ENCODE results near the gene IFITM10. TPM values are rescaled to one million over a fixed set of nuclear protein-coding genes. Genes with fewer than 3 reads are reported as not detected.
A peak's percentile ranks its signal among the peaks of the same experiment; 100 is the strongest.

IFITM10 gene
- total RNA-seq, 1 donor from 2014 or later, result 0.31 TPM

DNA sequence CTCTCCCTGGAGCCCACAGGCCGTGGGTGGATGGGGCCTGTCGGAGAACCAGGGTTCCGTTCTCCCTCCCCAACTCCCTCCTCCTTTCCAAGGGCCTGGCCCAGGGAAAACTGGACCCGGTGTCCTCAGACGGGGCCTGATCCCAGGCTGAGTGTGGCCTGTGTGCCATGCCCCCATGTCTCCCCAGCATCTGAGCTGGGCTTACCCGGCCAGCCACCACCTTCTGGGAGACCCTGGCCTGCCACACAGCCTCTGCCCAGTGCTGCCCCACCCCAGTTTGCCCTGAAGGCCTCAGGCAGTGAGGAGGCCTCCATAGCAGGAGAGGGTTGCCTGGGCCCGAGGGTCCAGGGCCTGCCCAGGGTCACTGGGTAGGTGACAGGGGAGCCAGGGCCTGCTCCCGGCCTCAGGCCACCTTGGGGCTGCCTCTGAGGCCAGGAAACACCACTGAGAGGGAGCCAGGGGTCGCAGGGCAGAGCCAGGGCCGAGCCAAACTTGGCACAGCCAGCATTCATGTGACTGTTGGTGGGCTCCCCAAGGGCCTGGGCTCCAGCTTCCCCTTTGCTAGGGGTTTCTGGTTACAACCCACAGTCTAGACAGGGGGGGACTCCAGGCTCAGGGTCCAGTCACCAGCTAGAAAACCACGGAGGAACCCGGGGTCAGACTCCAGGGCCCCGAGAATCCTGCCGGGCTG lies 590 bp upstream of the IFITM10 start:
- DNase-seq, result no peak

DNA sequence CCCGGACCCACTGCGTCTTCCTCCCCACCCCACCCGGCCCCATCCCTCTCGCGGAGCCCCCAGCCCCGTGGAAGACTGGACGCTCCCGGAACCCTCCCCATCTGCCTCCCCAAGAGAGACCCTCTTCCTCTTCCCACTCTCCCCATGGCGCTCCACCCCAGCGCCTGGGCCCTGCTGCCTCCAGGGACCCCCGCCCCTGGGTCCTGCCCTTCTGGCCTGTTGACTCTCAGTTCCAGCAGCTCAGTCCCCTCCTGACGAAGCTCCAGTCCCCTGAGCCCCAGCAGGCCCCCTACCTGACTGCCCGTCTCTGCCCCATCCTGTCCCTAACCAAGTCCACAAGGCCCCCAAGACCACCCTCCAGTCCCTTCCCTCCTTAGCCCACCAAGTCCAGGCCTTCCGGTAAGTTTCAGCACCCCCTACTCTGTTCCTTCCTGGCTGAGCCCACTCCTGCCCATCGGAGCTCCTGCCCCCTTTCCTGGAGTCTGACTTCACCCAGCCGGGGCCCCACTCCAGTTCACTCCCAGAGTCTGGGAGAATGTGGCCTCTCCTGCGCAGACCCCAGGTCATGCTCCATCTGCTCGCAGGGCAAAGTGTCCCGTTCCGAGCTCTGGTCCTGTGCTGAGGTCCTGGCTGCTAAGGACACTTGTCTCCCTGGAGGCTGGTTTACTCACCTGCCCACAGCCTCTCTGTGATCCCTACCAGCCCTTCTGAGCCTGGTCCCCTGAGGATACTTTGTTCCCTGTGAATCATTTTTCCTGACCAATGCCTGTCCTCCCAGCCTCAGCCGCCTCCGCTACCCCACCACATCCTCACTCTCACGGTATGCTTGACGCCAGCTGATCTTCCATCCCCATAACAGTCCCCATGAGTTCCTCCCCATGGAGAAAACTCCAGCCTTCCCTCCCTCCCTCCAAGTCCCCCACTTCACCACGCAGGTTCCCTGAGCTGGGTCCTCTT lies 722 bp downstream of the IFITM10 start:
- DNase-seq, result no peak

DNA sequence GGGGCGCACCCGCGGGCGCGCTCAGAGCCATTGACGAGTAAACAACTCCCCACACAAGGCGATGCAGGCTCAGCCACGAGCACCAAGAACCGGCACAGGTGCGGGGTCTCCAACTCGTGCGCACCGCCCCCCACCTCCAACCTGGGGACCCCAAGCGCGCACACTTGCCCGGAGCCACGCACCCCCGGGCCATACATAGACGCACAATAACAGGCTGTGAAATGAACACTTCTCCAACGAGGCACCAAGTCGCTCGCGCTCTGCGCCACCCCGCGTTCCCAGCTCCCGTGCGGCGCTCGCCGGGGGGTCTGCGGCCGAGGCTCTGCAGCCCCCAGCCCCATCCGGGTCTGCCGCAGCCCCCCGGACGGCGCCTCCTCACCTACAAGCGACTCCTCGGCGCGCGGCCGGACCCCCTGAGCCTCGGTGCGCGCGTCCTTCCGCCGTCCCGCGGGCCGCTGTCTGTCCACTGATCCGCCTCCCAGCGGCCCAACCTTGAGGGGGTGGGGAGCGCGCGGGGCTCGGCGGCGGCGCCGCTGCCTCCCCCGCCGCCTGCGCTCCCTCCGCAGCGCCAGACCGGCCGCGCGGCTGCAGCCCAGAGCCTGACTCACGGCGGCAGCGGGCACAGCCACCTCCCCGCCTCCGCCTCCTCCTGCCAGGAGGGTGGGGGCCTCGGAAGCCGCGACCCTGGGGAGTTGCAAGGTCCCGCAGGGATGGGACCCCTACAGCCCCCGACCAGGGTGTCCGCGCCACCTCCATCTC lies 1.6 kb downstream of the IFITM10 start:
- DNase-seq, result no peak

DNA sequence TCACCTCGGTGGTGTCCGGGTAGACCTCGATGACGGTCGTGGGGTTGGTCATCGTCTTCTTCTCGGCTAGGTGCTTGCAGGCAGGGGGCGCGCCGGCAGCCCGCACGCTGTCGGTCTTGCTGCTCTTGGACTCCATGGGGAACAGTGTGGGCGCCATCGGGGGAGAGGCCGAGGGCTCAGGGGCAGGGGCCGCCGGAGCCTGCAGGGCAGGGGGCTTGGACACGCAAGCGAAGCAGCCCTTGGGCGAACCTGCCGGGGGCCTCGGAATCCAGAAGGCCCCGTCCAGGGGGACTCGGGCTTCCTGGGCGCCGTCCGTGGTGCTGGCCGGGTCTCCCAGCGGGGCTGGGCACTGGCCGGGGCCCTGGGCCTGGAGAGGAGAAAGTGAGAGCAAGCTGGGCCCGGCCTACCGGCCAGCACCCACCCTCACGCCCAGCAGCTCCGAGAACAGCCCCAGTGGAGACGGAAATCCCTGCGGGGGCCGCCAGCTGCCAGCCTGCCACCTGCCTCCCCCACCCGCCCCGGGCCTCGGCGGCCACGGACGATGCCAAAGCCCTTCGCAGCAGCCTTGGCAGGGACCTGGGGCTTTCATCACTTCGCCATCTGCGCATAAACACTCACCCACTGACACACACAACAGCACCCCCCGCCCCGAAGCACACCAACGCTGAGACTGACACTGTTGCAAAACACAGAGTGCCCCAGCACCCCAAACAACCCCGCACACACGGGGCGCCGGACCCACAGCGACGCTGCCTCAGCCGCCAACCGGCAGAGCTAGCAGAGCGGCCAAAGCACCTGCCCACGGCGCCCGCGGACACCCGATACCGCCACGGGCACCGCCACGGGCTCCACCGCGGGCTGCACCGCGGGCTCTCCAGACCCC lies 2.4 kb downstream of the IFITM10 start:
- DNase-seq, result peak; percentile 64

DNA sequence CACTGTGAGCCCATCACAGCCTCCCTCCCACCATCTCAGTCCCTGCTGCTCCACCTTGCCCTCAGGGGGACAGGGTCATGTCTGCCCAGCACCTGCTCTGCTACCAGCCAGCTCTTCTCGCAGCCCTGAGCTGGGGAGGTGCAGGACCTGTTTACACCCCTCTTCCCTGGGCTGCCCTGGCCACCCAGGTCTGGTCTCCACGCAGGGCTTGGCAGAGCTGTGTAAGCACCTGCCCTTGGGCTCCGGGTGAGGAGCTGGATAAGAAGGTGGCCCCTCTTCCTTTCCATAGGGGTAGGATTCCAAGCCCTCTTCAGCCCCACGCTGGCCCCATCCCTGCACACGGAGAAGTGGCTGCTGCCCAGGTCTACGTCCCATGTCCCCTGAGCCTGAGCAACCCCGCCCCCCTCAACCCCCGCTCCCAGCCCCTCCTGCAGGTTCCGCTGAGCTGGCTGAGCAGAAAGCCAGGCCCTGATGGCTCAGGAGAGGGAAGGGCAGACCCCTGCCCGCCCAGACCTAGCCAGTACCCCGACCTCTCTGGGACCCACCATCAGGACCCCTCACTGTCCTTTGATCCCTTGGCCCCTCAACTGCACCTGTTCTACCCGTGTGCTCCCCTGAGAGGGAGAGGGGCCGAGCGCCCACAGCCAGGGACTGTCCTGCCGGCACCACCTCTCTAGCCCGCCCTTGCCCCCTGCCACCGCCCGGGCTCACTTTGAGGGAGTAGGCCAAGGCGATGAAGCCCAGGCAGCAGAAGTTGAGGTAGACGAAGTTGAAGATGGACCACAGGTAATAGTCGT lies 3.2 kb downstream of the IFITM10 start:
- no peak for DNase-seq

DNA sequence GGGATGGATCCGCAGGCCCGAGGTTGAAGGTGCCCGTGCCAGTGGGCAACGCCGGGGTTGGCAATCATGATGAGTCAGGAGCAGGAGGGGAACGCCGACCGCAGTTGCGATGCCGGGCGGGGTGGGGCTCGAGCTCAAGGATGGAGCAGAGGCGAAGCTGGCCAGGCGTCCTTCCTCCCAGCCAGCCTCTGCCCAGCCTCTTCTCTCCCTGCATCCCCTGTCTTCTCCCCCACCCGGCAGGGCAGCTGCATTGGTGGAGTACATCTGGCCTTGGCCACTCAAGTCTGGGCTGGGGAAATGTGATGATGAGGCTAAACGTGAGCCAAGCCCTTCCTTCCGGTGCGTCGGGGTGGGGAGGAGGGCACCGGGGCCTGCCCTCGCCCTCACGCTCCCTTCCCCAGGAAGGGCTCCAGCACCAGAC lies 3.9 kb downstream of the IFITM10 start:
- no peak for DNase-seq

DNA sequence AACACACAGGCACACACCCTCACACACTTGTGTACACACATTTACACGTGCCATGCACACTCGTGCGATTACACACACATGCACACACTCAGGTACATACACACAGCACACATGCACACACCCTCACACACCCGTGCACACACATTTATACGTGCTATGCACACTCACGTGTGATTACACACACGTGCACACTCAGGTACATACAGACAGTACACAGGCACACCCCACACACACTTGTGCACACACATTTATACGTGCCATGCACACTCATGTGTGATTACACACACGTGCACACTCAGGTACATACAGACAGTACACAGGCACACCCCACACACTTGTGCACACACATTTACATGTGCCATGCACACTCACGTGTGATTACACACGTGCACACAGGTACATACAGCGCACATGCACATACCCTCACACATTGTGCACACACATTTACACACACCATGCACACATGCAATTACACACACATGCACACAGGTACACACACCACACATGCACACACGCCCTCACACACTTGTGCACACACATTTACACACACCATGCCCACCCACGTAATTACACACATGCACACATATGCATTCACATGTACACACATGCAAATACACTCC lies 4.6 kb downstream of the IFITM10 start:
- DNase-seq, result no peak

DNA sequence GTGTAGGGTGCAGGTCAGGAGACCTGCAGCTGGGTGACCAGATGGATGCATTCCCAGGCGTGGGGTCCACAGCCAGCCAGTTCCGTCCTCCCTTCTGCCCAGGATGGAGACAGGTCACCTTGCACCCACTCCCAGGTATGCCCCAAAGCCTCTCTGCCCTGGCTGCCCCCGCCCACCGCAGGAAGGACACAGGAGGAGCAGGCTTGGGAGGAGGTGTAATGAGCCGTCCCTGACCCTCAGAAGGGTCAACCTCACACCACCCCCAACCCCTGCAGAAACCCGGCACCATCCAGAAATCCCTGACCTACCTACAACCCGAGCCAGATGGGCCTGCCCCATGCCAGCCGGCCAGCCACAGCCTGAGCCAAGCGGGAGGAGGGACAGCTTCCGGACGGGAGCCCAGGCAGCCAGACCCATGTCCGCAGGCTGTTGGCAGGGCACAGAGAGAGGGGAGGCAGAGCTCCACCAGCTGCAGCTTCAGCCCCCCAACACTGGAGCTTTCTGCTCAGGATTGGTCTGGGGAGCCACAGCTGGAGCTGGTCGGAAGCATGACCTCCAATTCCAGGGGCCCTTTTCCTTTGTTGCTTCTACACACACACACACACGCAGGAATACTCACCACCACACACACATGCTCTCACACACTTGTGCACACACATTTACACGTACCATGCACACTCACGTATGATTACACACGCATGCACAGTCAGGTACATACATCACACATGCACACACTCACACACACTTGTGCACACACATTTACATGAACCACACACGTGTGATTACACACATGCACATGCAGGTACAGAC lies 5.3 kb downstream of the IFITM10 start:
- DNase-seq, result no peak

DNA sequence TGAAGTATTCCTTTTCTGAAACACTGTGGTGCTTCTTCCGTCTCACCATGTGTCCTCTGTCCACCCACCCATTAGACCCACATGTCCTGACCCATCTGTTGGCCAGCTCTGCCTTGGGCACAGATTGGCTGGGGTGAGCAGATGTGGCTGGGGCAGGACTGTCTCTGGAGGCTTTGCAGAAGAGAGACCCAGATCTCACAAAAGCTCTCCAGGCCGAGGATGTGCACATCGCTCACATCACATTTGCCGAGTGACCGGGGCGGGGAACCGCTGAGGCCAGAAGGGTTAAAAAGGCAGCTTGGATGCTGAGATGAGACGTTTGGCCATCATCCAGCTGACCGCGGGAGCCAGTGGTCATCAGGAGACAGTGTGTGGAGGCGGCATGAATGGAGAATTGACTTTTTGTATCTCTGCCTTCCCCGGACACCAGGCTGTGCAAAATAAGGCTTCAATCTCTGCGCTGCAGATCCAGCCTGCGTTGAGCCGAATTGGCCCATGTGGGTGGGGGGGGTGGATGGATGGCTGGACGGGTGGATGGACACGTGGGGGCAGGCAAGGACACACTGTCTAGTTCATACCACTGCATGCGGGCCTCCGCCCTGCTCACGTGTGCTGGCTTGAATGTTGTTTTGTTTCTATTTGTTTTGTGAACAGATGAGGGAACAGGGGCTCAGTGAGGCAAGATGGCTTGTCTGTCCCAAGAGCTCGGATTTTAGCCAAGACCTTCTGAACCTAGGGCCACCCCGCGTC lies 6.1 kb downstream of the IFITM10 start:
- DNase-seq, result no peak

DNA sequence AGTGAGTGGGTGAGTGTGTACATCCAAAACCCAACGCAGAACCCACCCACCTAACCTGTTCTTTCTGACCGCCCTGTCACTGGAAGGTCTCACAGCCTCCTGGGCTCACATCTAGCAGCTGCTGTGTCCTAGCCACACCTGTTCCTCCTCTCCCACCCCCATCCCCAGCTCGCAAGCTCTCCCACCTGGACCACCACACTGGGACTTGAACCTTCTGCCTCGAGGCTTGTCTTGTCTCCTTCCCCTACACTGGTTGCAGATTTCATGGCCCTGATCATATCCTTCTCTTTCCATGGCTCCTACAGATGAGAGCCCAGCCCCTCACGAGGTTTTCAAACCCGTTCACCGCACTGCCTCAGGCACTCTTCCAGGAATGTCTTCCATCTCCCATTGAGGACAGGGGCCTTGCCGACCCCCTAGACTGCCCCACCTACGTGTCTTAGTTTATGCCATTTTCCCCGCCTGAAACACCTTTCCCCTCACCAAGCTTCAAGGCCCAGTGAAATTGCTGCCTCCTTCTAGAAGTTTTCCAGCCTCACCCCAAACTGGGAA lies 6.7 kb downstream of the IFITM10 start:
- no peak for DNase-seq

DNA sequence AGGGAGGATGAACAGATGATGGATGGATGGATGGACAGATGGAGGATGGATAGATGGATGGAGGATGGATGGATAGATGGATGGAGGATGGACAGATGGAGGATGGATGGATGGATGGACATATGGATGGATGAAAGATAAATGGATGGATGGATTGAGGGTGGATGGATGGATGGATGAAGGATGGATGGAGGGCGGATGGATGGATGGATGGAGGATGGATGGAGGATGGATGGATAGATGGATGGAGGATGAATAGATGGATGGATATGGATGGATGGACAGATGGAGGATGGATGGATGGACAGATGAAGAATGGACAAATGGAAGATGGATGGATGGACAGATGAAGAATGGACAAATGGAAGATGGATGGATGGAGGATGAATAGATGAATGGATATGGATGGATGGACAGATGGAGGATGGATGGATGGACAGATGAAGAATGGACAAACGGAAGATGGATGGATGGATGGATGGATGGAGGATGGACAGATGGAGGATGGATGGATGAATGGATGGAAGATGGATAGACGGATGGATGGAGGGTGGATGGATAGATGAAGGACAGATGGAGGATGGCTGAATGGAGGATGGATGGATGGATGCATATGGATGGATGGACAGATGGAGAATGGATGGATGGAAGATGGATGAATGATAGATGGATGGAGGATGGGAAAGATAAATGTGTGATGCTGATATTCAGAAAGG lies 7.4 kb downstream of the IFITM10 start:
- no peak for DNase-seq

DNA sequence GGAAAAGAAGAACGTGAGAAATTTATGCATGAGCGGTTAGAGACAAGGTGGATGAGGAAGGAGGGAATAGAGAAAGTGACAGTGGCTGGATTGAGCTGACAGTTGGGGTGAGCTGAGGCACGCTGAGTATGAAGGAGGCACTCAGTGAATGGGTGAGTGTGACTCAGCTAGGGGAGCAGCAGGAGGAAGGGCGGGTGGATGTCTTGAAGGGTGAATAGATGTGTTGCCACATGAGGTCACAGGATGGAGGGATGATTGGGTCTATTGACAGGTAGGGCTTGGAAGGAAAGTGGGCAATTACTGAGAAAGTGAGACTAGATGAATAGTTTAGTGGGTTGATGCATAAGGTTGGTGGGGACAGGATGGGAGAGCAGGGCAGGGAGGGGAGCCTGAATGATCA lies 8.0 kb downstream of the IFITM10 start:
- DNase-seq, result no peak

DNA sequence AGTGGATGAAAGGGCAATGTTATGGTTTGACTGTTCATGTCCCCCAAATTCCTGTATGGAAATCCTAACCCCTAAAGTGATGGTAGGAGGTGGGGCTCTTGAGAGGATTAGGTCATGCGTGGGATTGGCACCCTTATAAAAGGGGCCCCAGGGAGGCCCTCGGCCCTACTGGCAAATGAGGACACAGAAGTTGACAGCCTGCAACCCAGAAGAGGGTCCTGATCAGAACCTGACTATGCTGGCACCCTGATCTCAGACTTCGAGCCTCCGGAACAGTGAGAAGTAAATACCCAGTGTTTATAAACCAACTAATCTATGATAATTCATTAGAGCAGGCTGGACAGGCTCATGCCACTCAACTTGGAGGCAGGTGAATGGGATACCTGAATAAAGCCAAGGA lies 8.7 kb downstream of the IFITM10 start:
- no peak for DNase-seq

DNA sequence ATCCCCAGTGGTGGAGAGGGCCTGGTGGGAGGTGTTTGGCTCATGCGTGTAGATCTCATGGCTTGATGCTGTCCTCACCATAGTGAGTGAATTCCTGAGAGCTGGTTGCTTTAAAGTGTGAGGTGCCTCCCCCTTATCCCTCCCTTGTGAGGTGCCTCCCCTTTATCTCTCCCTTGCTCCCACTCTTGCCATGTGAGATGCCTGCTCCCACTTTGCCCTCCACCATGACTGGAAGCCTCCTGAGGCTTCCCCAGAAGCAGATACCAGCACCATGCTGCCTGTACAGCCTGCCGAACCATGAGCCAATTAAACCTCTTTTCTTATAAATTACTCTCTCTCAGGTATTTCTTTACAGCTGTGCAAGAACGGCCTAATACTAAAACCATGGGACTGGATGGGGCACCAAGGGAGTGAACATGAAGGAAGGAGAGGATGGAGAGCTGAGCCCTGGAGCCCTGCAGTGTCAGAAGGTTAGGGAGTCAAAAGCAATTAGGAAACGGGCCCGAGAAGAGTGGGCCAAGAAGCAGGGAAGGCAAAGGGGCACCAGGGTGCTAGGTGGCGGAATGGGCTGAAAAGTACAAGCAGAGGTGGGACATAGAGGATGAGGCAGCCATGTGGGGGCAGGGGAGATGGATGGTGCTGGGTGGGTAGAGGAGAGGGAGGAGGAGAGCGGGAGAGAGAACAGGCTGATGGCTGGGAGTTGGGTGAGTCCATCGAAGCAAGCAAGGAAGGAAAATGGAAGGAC lies 9.4 kb downstream of the IFITM10 start:
- no peak for DNase-seq

DNA sequence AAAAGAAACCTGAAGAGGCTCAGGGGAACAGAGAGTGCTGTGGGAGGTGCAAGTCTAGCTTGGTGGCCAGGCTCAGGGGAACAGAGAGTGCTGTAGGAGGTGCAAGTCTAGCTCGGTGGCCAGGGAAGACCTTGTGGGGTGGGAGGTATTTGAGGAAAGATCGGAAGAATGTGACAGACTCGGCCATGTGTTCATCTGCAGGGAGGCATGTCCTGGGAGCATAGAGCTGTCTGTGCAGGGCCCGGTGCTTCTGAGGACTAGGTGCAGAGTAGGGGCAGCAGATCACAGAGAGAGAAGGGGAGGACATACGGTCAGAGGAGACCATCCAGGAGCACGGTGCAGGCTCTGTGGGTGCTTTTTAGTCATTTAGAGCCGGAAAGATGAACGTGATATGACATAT lies 10.8 kb downstream of the IFITM10 start:
- no peak for DNase-seq

DNA sequence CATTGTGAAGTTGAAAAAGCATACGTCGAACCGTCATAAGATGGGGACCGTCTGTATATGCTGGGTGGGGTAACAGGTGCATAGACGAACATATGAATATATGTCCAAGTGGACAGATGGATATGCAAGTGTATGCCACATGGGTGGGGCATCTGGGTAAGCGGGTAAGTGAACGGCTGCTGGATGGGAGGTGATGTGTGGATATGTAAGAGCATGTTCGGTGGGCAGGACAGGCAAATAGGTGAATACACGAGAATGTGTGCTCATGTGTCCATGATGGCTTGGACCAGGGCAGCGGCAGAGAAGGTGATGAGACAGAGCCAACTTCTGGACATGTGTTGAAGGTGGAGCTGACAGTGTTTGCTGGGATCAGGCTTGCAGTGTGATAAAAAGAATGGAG lies 12.0 kb downstream of the IFITM10 start:
- DNase-seq, result no peak
